NCI-H2029 (cell line): ENCODE results near the gene ITGA1.

Experiments used
- DNase-seq: peaks from one replicate; lab custom pipeline; 2025; lab: John Stamatoyannopoulos, UW

ITGA1 gene

GRCh38 chr5:52998552-52999313 is 211.0 kb downstream of the ITGA1 start:
- DNase-seq = no peak

GRCh38 chr5:52999344-52999949 is 211.7 kb downstream of the ITGA1 start:
- no peak for DNase-seq

GRCh38 chr5:53001541-53001940 is 213.8 kb downstream of the ITGA1 start:
- no peak for DNase-seq

GRCh38 chr5:53002491-53002890 is 214.8 kb downstream of the ITGA1 start:
- no peak for DNase-seq

GRCh38 chr5:53003144-53003543 is 215.4 kb downstream of the ITGA1 start:
- DNase-seq = no peak

GRCh38 chr5:53006911-53007890 is 219.5 kb downstream of the ITGA1 start:
- no peak for DNase-seq

DNA sequence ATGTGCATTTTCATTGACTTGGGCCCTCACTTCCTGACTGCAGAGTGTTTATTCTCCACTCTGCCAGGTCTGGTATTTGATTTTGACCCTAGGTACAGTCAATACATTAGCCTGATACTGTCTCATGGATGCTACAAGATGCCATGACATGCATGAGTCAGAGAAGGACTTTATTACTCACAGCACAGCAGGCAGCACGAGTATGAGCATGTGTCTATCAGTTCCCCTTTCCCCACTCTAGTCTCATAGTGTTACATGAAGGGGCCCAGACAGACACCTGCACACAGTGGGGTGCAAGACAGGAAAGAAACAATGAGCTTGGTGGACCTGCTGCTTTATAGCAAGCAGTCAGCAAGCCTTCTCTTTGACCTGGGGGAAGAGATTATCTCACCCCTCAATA is 221.0 kb downstream of the ITGA1 start:
- no peak for DNase-seq
